CD4-positive, alpha-beta T cell treated with Interleukin-1 beta for 1 hour (primary cell): ENCODE measurements around the gene SEC14L3.
"Not testable (repeated sequence)": the region's sequence is repeated elsewhere in the genome, so short reads cannot be mapped to it uniquely, and the experiment has no call there.

ENCODE experiments used
- DNase-seq, 2 donors: peaks; one replicate each; pipeline ENCODE4 v3.0.0-alpha.2; 2020 to 2022

The SEC14L3 gene

GRCh38 chr22:30485362-30485988 lies 13.7 kb upstream of the SEC14L3 start:
- peak; percentile 70 to 77 for DNase-seq

DNA sequence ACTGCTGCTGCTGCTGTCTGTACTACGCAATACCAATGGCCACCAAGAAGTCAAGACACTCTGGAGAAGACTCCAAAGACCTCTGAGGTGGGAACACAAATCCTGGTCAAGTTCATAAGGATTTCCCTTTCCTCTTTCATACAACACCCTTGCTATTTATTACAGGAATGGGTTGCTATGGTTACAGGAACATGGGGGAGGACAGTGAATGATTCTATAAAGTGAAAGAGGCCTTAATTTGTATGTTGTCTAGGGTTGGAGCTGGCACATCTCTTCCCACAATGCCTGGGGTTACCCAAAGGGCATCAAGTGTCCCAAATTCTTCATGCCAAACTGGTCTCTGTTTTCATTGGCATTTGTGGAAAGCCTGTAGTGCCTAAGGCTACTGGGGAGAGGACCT lies 11.4 kb upstream of the SEC14L3 start:
- no peak for DNase-seq

DNA sequence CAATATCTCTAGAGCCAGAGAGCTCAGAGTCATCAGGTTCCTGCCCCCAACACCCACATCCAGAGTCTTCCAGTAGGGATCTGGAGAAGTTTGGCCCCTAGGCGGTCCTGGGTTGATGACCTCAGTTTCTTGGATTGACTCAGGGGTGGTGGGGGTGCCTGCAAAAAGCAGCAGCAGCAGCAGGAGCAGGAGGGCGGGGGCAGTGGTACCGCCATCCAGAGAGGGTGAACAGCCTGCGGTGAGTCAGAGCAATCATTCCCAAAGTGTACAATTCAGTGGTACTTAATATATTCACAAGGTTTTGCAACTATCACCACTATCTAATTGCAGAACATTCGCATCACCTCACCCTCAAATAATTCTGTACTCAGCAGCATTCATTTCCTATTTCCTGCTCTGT lies 9.9 kb upstream of the SEC14L3 start:
- DNase-seq: no peak

DNA sequence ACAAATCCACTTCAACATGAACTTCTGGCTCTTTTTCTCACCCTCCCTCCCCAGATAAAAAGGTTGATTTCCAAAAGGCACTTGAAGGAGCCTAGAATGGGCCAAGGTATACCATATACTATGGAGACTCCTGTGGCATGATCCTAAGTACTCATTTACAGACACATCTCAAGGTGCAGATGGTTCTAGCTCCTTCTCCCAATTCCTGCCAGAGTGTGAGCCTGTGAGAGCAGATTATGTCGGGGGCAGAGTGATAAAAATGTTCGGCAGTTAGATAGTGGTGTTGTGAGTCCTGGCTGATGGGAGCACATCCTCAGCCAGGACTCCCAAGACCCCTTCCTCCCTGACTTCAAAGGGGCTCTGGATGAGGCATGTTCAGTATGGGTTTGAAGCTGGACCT lies 8.2 kb upstream of the SEC14L3 start:
- DNase-seq: no peak

GRCh38 chr22:30474683-30475424 lies 3.0 kb upstream of the SEC14L3 start:
- peak; percentile 10 to 34 for DNase-seq

DNA sequence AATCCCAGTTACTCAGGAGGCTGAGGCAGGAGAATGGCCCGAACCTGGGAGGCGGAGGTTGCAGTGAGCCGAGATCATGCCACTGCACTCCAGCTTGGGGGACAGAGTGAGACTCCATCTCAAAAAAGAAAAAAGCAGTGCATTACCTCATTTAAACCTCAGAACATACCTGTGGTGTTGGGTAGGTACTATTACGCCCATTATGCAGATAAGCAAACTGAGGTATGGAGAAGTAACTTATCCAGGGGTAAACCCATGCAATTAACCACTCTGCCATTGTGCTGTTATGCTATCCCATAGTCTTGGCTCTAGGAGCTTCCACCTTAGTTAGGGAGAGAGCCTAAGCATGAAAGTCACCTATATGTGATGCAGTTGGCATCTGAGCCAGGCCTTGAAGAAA lies 2.3 kb upstream of the SEC14L3 start:
- no peak for DNase-seq

DNA sequence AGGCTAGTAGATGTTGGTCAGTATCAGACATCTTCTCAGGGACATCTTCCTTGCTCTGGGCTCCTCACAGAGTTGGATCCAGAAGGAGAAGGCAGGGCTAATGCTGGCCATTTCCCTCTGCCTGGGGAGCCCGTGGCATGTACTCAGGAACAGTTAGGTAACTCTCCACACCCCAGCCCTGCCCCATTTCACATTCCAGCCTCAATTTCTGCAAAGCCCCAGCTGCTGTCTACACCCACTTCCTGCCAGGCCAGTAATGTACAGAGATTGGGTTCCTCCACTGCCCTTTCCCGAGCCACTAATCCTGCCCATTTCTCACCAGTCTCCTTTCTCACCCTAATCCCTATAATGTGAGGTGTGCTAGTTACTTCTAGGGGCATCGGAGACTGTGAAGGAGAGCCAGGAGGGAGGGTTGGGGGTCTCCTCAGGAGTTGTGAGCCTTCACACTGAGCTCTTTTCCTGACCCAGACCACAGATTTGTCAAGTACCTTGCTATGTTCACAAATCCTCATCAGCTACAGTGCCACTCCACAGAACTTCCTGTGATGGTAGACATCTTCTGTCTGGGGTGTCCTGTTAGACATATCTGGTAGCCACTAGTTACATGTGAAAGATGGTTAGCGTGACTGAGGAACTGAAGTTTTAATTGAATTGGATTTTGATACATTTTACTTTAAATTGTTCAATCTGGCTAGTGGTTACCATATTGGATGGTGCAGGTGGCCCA lies 1.3 kb upstream of the SEC14L3 start:
- DNase-seq: no peak

GRCh38 chr22:30470655-30471054 lies 1.2 kb downstream of the SEC14L3 start:
- no peak for DNase-seq

DNA sequence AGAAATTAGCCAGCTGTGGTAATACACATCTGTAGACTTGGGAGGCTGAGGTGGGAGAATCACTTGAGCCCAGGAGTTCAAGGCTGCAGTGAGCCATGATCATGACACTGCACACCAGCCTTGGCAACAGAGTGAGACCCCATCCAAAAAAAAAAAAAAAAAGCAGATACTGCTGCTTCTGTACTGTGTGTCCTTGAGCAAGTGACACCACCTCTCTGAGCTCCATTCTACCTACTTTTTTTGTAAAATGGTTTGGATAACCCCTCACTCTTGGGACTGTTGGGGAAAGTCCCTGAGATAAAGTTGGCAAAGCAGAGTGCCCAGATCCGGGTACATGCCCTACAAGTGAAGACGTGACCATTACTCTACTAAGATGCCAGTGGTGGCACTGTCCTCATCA lies 2.7 kb downstream of the SEC14L3 start:
- no peak for DNase-seq

GRCh38 chr22:30460555-30460954 lies 11.3 kb downstream of the SEC14L3 start:
- not testable (repeated sequence) for DNase-seq

GRCh38 chr22:30460147-30460546 lies 11.7 kb downstream of the SEC14L3 start:
- no peak for DNase-seq

- DNase-seq: no peak
Measured at GRCh38 chr22:30459181-30460052, 12.4 kb downstream of the SEC14L3 start.

- DNase-seq: no peak
Measured at GRCh38 chr22:30457981-30458380, 13.8 kb downstream of the SEC14L3 start.

GRCh38 chr22:30455075-30455840 lies 16.6 kb downstream of the SEC14L3 start:
- DNase-seq: no peak

DNA sequence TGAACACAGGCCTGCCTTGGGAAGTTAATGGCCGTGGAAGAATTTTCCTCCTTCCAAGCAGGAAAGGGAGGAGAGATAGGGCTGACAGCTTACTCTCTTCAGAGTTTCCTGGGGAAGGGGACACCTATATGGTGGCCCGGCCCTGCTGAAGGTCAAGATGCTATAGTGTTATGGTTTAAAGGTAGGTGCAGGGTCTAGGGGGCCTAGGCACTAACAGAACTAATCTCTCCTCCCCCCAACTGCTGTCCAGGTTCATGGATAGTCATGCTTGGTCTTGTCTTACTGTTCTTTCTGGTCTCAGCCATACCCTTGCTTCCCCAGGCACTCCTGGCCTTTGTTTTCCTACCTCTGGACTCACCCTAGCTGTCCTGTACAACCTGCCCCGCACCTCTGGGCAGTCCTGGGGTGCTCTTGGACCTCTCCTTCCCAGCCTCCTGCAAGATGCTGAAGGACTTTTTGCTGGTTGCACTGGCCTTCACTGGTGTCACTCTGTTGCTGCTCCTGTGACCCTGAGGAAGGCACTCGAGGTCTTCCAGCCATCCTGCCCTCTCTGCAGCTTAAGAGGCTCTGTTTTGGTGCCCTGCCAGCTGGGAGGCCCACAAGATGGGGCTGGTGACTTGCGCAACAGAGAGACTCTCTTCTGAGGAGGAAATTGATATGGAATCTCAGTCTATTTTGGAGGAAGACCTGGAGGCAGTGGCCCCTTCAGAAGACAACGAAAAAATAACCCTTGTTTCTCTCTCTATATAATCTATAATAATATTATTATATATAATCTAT lies 17.9 kb downstream of the SEC14L3 start:
- no peak for DNase-seq

DNA sequence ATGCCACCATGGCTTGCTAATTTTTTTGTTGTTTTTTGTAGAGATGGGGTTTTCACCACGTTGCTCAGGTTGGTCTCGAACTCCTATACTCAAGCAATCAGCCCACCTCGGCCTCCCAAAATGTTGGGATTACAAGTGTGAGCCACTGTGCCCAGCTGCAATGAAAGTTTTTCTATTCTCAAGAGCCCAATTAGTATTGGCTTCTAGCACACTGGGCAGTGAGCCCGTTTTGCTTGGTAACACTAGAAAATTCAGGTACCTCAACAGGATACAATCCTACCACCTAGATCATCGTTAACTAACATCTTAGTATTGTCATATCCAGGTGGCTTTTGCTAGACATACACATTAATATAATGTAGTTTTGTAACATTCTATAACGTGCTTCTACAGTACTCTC lies 19.0 kb downstream of the SEC14L3 start:
- no peak for DNase-seq

DNA sequence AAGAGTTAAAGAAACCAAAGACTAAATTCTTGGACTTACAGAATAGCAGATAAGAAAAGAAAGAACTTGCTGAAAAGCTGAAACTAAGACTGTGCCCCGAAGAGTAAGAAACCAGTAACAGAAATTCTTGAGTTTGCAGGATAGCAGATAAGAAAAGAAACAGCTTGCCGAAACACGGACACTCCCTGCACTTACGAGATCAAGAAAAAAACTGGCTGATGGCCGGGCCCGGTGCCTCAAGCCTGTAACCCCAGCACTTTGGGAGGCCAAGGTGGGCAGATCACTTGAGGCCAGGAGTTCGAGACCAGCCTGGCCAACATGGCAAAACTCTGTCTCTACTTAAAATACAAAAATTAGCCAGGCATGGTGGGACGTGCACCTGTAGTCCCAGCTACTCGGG lies 20.3 kb downstream of the SEC14L3 start:
- DNase-seq: not testable (repeated sequence)

GRCh38 chr22:30447656-30448055 lies 24.2 kb downstream of the SEC14L3 start:
- no peak for DNase-seq

DNA sequence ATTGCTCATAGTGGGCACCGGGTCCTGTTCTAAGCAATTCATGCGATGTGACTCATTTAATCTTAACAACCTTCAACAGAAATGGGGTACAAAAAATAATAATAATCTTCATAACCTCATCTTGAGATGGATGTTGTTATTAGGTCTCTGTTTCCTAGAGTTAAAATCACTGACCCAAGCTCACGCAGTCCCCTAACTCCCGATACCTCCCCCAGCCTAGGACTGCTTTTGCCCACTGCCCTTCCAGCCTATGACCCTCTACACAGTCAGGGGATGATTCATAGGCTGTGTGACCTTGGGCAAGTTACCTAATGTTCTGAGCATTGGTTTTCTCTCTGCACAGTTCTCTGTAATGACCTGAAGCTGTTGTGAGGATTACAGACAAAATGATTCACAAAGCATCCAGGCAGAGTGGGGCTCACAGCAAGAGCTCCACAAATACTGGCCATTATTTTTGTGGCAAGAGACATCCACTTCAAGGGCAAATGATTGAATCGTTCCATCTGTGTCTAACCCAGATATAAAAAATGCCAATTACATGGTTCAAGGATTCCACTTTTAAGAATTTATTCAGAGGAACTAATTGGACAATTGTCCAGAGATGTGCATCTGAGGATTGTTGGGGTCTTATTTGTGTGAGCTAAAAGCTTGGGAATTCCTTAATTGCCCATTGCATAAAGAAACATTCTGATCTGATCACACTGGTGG lies 26.2 kb downstream of the SEC14L3 start:
- DNase-seq: no peak

- peak; percentile 53 to 66 for DNase-seq
Measured at GRCh38 chr22:30444632-30445437, 27.0 kb downstream of the SEC14L3 start.
